GM12865 (cell line): Measurements from ENCODE around the gene DUXB.

ENCODE experiments used
- DNase-seq: peaks from one replicate; pipeline ENCODE4 v3.0.0; 2010; ENCODE audit warnings: low read depth
- H3K4me3 ChIP-seq: 2 replicates; pipeline ENCODE4 v1.5.1; 2011; ENCODE audit warnings: mild to moderate bottlenecking, low read depth, low read length, control low read depth
- TF ChIP-seq, protein P1 (sequence below): IDR thresholded peaks from 2 replicates; pipeline ENCODE4 v1.5.1; 2011; ENCODE audit warnings: low read length, control low read depth, low read depth, inconsistent platforms; ENCODE audit not compliant: insufficient read depth; ENCODE audit errors: missing control alignments

Gene DUXB

GRCh38 chr16:75682308-75682707 lies 19.0 kb downstream of the DUXB start:
- TF ChIP-seq, protein P1, sequence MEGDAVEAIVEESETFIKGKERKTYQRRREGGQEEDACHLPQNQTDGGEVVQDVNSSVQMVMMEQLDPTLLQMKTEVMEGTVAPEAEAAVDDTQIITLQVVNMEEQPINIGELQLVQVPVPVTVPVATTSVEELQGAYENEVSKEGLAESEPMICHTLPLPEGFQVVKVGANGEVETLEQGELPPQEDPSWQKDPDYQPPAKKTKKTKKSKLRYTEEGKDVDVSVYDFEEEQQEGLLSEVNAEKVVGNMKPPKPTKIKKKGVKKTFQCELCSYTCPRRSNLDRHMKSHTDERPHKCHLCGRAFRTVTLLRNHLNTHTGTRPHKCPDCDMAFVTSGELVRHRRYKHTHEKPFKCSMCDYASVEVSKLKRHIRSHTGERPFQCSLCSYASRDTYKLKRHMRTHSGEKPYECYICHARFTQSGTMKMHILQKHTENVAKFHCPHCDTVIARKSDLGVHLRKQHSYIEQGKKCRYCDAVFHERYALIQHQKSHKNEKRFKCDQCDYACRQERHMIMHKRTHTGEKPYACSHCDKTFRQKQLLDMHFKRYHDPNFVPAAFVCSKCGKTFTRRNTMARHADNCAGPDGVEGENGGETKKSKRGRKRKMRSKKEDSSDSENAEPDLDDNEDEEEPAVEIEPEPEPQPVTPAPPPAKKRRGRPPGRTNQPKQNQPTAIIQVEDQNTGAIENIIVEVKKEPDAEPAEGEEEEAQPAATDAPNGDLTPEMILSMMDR: no peak
- DNase-seq: no peak
- no peak overlapping the region for H3K4me3 ChIP-seq

DNA sequence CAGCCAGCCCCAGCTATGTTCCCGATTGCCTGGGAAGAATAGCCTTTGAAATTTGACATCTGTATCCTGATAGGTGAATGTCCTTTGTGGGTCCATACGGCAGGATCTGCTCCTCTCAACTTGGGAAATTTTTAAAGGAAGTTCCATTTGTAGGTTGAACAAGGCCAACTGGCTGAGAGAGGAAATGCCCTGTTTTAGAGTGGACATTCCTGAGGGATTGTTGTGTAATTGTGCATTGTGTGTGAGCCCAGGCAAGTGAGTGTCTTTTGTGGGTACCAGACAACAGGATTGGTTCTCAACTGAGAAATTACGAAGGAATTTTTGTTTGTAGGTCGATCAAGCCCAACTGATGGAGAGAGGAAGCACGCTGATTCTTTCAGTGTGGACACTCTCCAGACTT lies 21.9 kb downstream of the DUXB start:
- no peak for DNase-seq
- TF ChIP-seq, protein P1: no peak
- H3K4me3 ChIP-seq: no peak overlapping the region

GRCh38 chr16:75676909-75677308 lies 24.4 kb downstream of the DUXB start, which contains the start of gene CPHXL2:
Gene CPHXL2 (minus strand): TSS chr16:75677009. CDS start chr16:75676999, 10 bp downstream.
- H3K4me3 ChIP-seq: no peak within 1 kb of the TSS
- no peak for DNase-seq
- TF ChIP-seq, protein P1: no peak

GRCh38 chr16:75667503-75667902 lies 33.8 kb downstream of the DUXB start:
- TF ChIP-seq, protein P1: no peak
- no peak for DNase-seq
- H3K4me3 ChIP-seq: no peak overlapping the region

GRCh38 chr16:75660726-75661302 lies 40.4 kb downstream of the DUXB start:
- TF ChIP-seq, protein P1: no peak
- DNase-seq: no peak
- H3K4me3 ChIP-seq: no peak overlapping the region

DNA sequence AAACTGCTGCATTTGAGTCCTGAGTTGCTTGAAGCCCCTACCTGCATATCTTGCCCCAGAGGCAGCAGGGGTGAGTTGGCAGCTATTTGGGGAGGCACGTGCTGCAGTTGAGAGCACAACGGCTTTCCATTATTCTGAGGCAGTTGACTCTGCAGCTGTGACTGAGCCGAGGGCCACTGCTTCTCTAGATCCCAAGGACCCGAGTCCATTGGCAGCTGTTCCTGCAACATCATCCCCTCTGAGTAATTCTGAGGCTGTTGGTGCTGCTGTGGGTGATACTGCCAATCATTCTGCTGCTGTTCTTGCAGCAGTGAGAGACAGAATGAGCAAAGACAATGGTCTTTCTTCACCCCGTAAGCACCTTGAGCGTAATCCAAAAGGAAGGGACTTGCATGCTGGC lies 40.9 kb downstream of the DUXB start:
- TF ChIP-seq, protein P1: no peak
- no peak overlapping the region for H3K4me3 ChIP-seq
- no peak for DNase-seq

DNA sequence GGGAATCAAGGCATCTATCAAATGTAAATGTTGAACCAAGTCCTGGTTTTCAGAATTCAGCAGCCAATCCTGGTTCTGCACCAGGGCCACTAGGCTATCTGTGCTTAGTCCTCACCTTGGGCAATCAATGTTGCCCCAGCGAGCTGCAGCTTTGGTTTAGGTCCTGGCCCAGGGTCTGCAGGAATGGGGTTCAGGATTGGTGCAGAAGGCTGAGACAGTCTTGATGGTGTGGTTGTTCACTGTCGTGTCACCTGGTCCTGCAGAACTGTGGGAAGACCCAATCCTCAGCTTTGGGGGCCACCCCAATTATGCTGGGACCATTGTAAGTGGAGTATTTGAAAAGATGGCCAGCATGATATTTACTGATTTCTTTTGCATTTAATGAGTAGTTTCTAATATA lies 43.1 kb downstream of the DUXB start:
- TF ChIP-seq, protein P1: no peak
- no peak overlapping the region for H3K4me3 ChIP-seq
- no peak for DNase-seq
